Common myeloid progenitor, CD34-positive (primary cell): ENCODE measurements around the gene GPLD1.

ENCODE experiments used
- CTCF ChIA-PET: fragments of 350-600 bp; sonication (Branson Sonifier 250); formaldehyde crosslinking; loops from one replicate; lab custom pipeline; 2021; ENCODE audit warnings: antibody characterized with exemption; lab: Charles Lee
- POLR2A ChIA-PET: fragments of 350-600 bp; sonication (Branson Sonifier 250); formaldehyde crosslinking; loops from one replicate; lab custom pipeline; 2021; ENCODE audit warnings: antibody characterized with exemption; lab: Charles Lee
- DNase-seq, 3 donors: peaks; one replicate each; pipeline versions ENCODE4 v3.0.0 to v3.0.0-alpha.2; 2013
- H3K27ac ChIP-seq, 2 experiments: 1 replicate in 1 of 2; 2 replicates in 1 of 2; pipeline ENCODE4 v1.7.0; 2013; ENCODE audit warnings: inconsistent platforms in 2 of 2, low read length in 2 of 2, mild to moderate bottlenecking in 2 of 2, low read depth in 1 of 2, moderate library complexity in 1 of 2; ENCODE audit not compliant: severe bottlenecking in 2 of 2, insufficient read depth in 1 of 2, poor library complexity in 1 of 2
- H3K27me3 ChIP-seq, 5 experiments: replicated peaks in 2 of 5; 1 replicate in 3 of 5; 2 replicates in 2 of 5; pipeline versions ENCODE4 v1.6.1 to v1.7.0; 2013; ENCODE audit warnings: low read length in 4 of 5, mild to moderate bottlenecking in 2 of 5, moderate library complexity in 2 of 5, inconsistent platforms in 1 of 5; ENCODE audit not compliant: insufficient read depth in 5 of 5, control insufficient read depth in 4 of 5
- H3K36me3 ChIP-seq, 4 experiments: 1 replicate in 2 of 4; 2 replicates in 2 of 4; pipeline versions ENCODE4 v1.6.1 to v1.7.0; 2013; ENCODE audit warnings: low read length in 3 of 4, control low read depth in 1 of 4, mild to moderate bottlenecking in 1 of 4; ENCODE audit not compliant: control insufficient read depth in 4 of 4, insufficient read depth in 4 of 4
- H3K4me1 ChIP-seq, 4 experiments: 1 replicate in 3 of 4; 2 replicates in 1 of 4; pipeline versions ENCODE4 v1.6.1 to v1.7.1; 2013; ENCODE audit warnings: low read length in 3 of 4, mild to moderate bottlenecking in 3 of 4, control low read depth in 1 of 4, inconsistent platforms in 1 of 4, moderate library complexity in 1 of 4; ENCODE audit not compliant: control insufficient read depth in 4 of 4, insufficient read depth in 4 of 4; ENCODE audit errors: control extremely low read depth in 1 of 4
- H3K4me3 ChIP-seq, 7 experiments: 1 replicate in 4 of 7; 2 replicates in 3 of 7; pipeline versions ENCODE4 v1.5.1 to v1.7.0; 2013; ENCODE audit warnings: mild to moderate bottlenecking in 7 of 7, low read length in 6 of 7, moderate library complexity in 6 of 7, inconsistent platforms in 2 of 7, low read depth in 2 of 7, control low read depth in 1 of 7; ENCODE audit not compliant: insufficient read depth in 4 of 7, control insufficient read depth in 1 of 7; ENCODE audit errors: extremely low read depth in 1 of 7
- H3K9me3 ChIP-seq, 5 experiments: 1 replicate in 4 of 5; 2 replicates in 1 of 5; pipeline versions ENCODE4 v1.6.1 to v1.7.1; 2013; ENCODE audit warnings: low read length in 4 of 5, mild to moderate bottlenecking in 2 of 5, inconsistent platforms in 1 of 5, low read depth in 1 of 5, moderate library complexity in 1 of 5; ENCODE audit not compliant: control insufficient read depth in 4 of 5, insufficient read depth in 2 of 5; ENCODE audit errors: control extremely low read depth in 1 of 5
- WGBS: methylation state at CpG from one replicate; pipeline ENCODE4 v1.1.5; 2013; ENCODE audit not compliant: insufficient coverage; 5-methylcytosine and 5-hydroxymethylcytosine counted together

Gene GPLD1

GRCh38 chr6:24476631-24477030, 12.7 kb downstream of the GPLD1 start:
- no peaks in the 10 kb centered on the region for H3K36me3 ChIP-seq
- no peak for DNase-seq
- no peaks in the 10 kb centered on the region for H3K27me3 ChIP-seq
- H3K4me1 ChIP-seq, result no peaks in the 10 kb centered on the region
- ChIA-PET CTCF (no interaction called here), POLR2A (interaction anchor here (1.1 kb wide), 1 partner anchor 10 kb away, joined by 4 read pairs; no protein-coding TSS in a partner anchor)
- WGBS, result 92% methylated on average over 6 of the region's 6 CpGs
- no peak overlapping the region for H3K4me3 ChIP-seq
- no peaks in the 10 kb centered on the region for H3K9me3 ChIP-seq
- no peak overlapping the region for H3K27ac ChIP-seq

DNA sequence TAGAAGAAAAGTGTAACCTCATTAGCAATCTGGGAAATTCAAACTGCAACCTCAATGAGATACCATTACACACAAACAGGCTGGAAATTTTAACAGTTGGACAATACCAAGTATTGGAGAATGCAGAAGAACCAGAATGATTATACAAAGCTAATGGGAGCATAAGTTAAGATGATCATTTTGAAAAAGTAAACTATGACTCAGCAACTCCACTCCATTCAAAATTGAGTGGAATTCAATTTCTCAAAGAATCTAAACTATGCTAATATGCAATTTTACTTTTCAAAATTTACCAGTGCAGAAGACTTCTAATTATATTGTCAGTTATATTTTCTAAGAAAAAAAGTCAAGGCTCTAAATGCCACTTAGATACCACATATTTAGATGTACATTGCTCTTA, 17.2 kb downstream of the GPLD1 start:
- no peak for DNase-seq
- H3K27ac ChIP-seq, result no peak overlapping the region
- no peaks in the 10 kb centered on the region for H3K36me3 ChIP-seq
- ChIA-PET CTCF (no interaction called here), POLR2A (no interaction called here)
- H3K4me3 ChIP-seq, result no peak overlapping the region
- no peaks in the 10 kb centered on the region for H3K4me1 ChIP-seq
- no peaks in the 10 kb centered on the region for H3K9me3 ChIP-seq
- H3K27me3 ChIP-seq, result no peaks in the 10 kb centered on the region

GRCh38 chr6:24469811-24470210, 19.6 kb downstream of the GPLD1 start:
- Histone ChIP-seq H3K9me3 (no peaks in the 10 kb centered on the region), H3K4me1 (no peaks in the 10 kb centered on the region), H3K4me3 (no peak overlapping the region), H3K27ac (no peak overlapping the region), H3K27me3 (no peaks in the 10 kb centered on the region), H3K36me3 (no peaks in the 10 kb centered on the region)
- no CpG with 5 or more reads among the region's 7 CpGs for WGBS
- CTCF ChIA-PET, result no interaction called here
- DNase-seq, result no peak
- POLR2A ChIA-PET, result no interaction called here

DNA sequence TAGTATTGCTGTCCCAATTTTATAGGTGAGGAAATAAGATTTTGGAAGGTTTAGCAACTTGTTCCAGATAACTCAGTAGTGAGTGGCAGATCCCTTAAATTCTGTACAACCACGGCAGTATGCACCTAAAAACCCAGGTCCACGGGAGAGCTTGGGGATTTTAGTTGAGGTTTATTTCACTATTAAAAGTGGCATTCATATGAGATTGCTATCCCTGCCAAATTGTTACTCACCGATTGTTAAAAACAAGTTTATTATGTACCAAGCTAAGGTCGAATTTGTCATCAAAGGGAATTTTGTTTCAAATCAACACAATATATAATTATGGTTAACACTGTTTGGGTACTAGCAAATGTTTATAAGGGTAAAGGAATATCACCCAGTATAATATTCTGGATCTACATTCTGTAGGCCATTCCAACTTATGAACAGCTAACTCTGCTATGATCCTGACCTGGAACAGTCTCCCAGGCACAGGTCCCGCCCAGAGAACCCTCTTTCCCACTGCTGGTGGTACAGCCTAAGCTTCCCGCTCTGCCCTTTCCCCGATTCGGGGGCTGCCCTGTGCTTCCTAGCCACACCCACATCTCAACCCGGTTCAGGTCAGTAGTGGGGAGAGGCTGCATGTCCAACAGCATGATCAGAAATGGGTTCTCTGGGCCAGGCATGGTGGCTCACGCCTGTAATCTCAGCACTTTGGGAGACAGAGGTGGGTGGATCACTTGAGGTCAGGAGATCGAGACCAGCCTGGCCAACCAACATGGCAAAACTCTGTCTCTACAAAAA, 24.9 kb downstream of the GPLD1 start:
- no peaks in the 10 kb centered on the region for H3K4me1 ChIP-seq
- ChIA-PET POLR2A (no interaction called here), CTCF (interaction anchor here (1.1 kb wide), 1 partner anchor 17 kb away, joined by 3 read pairs; no protein-coding TSS in a partner anchor)
- no peaks in the 10 kb centered on the region for H3K9me3 ChIP-seq
- no peak overlapping the region for H3K4me3 ChIP-seq
- 100% methylated on average over 6 of the region's 11 CpGs for WGBS
- DNase-seq, result no peak
- H3K27ac ChIP-seq, result no peak overlapping the region
- H3K36me3 ChIP-seq, result no peaks in the 10 kb centered on the region
- H3K27me3 ChIP-seq, result no peaks in the 10 kb centered on the region

DNA sequence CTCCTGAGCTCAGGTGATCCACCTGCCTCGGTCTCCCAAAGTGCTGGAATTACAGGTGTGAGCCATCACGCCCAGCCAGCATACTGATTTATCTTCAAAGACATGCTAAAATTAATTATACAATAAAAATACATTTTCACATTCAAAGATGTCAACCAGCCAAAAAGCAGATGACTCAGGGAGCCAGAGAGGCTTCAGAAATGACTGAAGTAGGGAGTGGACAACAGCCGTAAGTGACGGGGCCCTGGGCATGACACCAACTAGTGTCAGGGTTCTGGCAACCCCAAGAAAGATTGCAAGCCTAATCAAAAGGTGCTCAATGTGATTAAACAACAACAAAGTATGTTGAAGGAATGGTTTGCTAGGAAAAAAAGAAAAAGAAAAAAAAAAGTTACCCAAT, 28.4 kb downstream of the GPLD1 start:
- Histone ChIP-seq H3K36me3 (no peaks in the 10 kb centered on the region), H3K4me3 (no peak overlapping the region), H3K9me3 (no peaks in the 10 kb centered on the region), H3K27me3 (no peaks in the 10 kb centered on the region), H3K27ac (no peak overlapping the region), H3K4me1 (no peaks in the 10 kb centered on the region)
- ChIA-PET POLR2A (no interaction called here), CTCF (no interaction called here)
- 100% methylated on average over 2 of the region's 4 CpGs for WGBS
- no peak for DNase-seq

DNA sequence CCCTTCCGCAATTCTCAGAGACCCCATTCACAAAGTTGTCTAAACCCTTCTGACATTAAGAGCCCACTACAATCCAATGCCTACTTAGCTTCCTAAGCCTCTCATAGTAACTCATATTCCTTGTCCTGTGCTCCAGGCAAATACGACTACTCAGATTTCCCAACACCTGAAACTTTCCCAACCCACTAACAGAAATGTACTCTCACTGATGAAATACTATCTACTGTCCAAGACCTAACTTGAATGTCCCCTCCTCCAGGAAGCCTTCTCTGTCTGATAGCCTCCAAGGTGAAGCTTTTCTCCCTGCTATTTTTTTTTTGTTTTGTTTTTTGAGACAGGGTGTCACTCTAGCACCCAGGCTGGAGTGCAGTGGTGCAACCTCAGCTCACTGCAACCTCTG, 30.4 kb downstream of the GPLD1 start:
- Histone ChIP-seq H3K4me3 (no peak overlapping the region), H3K27me3 (no peaks in the 10 kb centered on the region), H3K36me3 (no peaks in the 10 kb centered on the region), H3K9me3 (no peaks in the 10 kb centered on the region), H3K27ac (no peak overlapping the region), H3K4me1 (no peaks in the 10 kb centered on the region)
- WGBS, result 96% methylated on average over 2 of the region's 2 CpGs
- ChIA-PET CTCF (interaction anchor here (0.7 kb wide), 1 partner anchor 28 kb away, joined by 3 read pairs; no protein-coding TSS in a partner anchor), POLR2A (no interaction called here)
- no peak for DNase-seq

DNA sequence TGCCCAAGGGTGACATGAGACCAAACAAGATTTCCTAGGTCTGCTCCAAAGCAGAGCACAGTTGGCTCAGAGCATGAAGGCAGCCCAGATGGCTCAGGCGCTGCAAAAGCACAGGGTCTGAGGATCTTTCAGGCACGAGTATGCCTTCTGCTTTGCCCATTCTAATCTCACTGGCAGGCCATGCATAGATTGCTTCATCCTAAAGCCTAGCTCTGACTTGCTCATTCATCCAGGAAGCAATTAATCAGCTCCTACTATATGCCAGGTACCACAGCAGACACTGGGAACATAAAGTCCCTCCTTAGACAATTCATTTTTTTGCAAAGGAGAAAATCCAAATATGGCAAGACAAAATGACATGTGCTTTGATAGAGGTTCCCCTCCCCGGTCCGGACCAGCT, 31.2 kb downstream of the GPLD1 start:
- Histone ChIP-seq H3K27me3 (no peaks in the 10 kb centered on the region), H3K4me1 (no peaks in the 10 kb centered on the region), H3K9me3 (no peaks in the 10 kb centered on the region), H3K36me3 (no peaks in the 10 kb centered on the region), H3K27ac (no peak overlapping the region), H3K4me3 (no peak overlapping the region)
- ChIA-PET POLR2A (no interaction called here), CTCF (interaction anchor here (0.8 kb wide), 1 partner anchor 42 kb away, joined by 3 read pairs; no protein-coding TSS in a partner anchor)
- no peak for DNase-seq
- WGBS, result 53% methylated on average over 3 of the region's 4 CpGs
